IPS-20b (cell line): ENCODE results near the gene EIPR1.

Experiments
- H3K27ac ChIP-seq: one replicate; pipeline ENCODE4 v1.5.1; 2013; ENCODE audit warnings: low read length
- H3K27me3 ChIP-seq: 2 replicates; pipeline ENCODE4 v1.6.1; 2013; ENCODE audit warnings: mild to moderate bottlenecking, low read length, inconsistent platforms; ENCODE audit not compliant: insufficient read depth
- H3K36me3 ChIP-seq: 2 replicates; pipeline ENCODE4 v1.6.1; 2013; ENCODE audit warnings: low read depth, mild to moderate bottlenecking, inconsistent platforms, low read length, moderate library complexity; ENCODE audit not compliant: insufficient read depth
- H3K4me1 ChIP-seq: 2 replicates; pipeline ENCODE4 v1.6.1; 2013; ENCODE audit warnings: mild to moderate bottlenecking, control low read depth, inconsistent platforms, low read length, moderate library complexity; ENCODE audit not compliant: insufficient read depth
- H3K4me3 ChIP-seq: 2 replicates; pipeline ENCODE4 v1.5.1; 2013; ENCODE audit warnings: mild to moderate bottlenecking, low read length, inconsistent platforms
- H3K9ac ChIP-seq: 2 replicates; pipeline ENCODE4 v1.6.1; 2013; ENCODE audit warnings: low read depth, mild to moderate bottlenecking, inconsistent platforms, low read length, moderate library complexity
- H3K9me3 ChIP-seq: 2 replicates; pipeline ENCODE4 v1.6.1; 2013; ENCODE audit warnings: mild to moderate bottlenecking, low read depth, low read length, inconsistent platforms; ENCODE audit not compliant: insufficient read depth

The EIPR1 gene

DNA sequence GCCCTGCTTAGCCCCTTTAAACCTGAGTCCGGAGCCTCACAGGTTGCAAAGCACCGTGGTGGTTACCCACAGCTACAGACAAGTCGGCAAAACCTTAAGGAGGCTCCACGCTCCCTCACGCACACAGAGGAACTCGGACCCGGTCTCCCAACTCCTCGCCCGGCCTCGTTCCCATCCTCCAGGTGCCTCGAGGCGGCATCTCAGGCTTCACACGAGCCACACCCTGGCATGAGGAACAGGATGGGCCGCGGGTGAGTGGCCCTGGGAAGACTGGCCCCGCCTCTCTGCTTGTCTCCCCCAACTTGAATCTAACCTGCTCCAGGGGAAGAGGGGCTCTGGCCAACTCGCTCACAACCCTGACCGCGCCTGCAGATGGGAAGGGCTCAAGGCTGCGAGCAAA is 97.4 kb downstream of the EIPR1 start:
- no peaks in the 10 kb centered on the region for H3K27me3 ChIP-seq
- H3K4me3 ChIP-seq, result no peak overlapping the region
- H3K9ac ChIP-seq, result no peak overlapping the region
- H3K4me1 ChIP-seq, result no peaks in the 10 kb centered on the region
- no peak overlapping the region for H3K27ac ChIP-seq
- 0 out of 2 replicates have a peak, but pooled peaks cover 4% of the 10 kb centered on the region for H3K36me3 ChIP-seq
- H3K9me3 ChIP-seq, result peaks cover 2% of the 10 kb centered on the region; the same call in 1 of the 2 replicates

DNA sequence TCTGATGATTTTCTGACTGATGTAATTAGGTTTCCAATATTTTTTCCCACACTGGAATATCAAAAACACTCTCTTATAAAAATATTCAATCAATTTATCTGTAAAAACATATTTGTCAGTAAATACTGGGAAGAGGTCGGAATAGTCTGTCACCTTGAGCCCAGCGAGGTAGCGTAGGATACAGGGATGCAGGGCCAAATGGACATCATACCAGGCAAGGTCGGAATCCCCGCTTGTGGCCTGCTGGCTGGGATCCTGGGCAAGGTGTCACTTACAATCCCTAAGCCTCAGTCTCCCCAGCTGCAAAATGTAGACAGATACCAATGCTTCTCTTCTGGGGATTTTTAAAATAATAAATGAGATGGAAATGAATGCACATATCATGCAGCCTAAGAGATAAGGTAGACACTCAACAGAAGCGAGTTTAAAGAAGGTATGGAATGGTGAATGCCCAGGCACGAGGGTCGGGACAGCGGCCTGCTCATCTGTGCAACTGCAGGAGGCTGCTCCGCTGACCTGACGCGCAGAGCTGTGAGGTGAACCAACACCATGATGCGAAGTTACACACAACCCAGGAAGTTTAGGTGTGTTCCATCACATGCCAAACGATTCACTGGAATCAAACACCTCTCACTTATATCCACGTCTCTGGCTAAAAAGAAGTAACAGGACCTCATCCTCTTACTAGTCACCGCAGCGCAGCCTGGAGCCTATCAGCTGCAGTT is 98.2 kb downstream of the EIPR1 start:
- Histone ChIP-seq H3K9me3 (peaks cover 3% of the 10 kb centered on the region), H3K27ac (no peak overlapping the region), H3K9ac (no peak overlapping the region), H3K4me1 (no peaks in the 10 kb centered on the region), H3K36me3 (0 out of 2 replicates have a peak, but pooled peaks cover 4% of the 10 kb centered on the region), H3K4me3 (no peak overlapping the region), H3K27me3 (no peaks in the 10 kb centered on the region)

DNA sequence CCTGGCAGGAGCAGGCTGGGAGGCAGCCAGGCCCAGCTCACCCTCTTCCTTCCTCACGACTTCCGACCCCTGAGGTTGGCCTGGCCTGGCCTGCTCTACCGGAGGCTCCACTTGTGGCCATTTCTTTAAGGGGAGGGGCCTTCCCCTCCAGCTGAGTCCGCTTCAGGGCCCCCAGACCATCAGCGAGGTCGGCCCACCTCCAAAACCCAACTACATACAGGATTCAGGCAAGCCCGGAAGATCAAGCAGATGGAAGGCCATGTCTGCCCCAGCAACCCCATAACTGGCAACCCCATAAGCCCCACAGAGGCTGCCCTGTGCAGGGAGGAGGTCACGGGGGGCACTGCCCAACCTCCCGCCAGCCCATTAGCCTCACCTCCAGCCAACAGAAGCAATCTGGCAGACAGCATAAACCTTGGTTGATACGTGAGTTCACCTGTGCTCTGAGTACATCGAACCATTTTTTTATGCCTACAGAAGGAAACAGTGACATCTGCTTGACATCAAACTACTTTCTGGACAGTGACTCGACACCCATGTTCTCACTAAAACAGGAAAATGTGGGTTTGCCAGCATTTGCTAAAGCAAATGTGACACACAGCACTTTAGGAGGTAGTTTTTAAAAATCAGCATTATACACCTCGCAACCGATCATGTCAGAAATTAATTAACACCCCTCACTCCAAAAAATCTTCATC is 98.9 kb downstream of the EIPR1 start:
- no peak overlapping the region for H3K4me3 ChIP-seq
- H3K9ac ChIP-seq, result no peak overlapping the region
- 0 out of 2 replicates have a peak, but pooled peaks cover 4% of the 10 kb centered on the region for H3K36me3 ChIP-seq
- no peak overlapping the region for H3K27ac ChIP-seq
- H3K27me3 ChIP-seq, result no peaks in the 10 kb centered on the region
- H3K9me3 ChIP-seq, result peaks cover 3% of the 10 kb centered on the region
- H3K4me1 ChIP-seq, result no peaks in the 10 kb centered on the region

DNA sequence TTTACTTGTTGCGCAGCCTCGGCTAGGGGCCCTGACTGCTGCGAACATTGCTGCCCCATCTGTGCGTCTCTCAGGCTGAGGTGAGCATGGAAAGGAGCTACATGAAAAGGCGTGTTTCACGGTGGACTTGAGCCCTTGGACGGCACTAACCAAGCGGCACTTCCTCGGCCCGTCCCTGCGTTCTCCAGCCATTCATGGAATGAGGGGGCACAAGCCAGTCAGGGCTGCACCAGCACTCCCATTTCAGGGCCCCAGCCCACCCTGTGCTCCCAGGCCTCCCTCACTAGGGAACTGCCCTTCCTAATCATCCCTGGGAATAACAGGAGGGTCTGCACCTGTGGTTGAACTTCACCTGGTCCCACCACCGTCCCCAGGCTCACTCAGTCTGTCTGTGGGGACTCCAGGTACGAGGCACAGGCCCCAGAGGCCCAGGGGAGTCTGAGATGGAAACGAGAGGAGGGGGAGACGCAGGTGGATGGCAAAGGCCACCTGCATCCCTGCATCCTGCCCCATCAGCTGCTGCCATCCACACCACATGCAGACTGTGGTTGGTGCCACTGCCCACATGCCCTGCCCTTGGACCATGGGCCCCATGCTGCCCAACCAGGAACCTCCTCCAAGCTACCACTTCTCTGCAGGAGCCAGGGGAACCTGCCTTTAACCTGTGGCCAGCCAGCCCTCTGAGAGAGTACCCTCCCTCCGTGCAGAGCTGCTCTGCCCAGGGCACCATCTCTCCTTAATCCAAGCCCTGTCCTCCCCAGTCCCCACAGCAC is 99.7 kb downstream of the EIPR1 start:
- Histone ChIP-seq H3K27me3 (no peaks in the 10 kb centered on the region), H3K27ac (no peak overlapping the region), H3K9me3 (peaks cover 3% of the 10 kb centered on the region), H3K4me1 (no peaks in the 10 kb centered on the region), H3K4me3 (no peak overlapping the region), H3K9ac (no peak overlapping the region), H3K36me3 (0 out of 2 replicates have a peak, but pooled peaks cover 4% of the 10 kb centered on the region)

DNA sequence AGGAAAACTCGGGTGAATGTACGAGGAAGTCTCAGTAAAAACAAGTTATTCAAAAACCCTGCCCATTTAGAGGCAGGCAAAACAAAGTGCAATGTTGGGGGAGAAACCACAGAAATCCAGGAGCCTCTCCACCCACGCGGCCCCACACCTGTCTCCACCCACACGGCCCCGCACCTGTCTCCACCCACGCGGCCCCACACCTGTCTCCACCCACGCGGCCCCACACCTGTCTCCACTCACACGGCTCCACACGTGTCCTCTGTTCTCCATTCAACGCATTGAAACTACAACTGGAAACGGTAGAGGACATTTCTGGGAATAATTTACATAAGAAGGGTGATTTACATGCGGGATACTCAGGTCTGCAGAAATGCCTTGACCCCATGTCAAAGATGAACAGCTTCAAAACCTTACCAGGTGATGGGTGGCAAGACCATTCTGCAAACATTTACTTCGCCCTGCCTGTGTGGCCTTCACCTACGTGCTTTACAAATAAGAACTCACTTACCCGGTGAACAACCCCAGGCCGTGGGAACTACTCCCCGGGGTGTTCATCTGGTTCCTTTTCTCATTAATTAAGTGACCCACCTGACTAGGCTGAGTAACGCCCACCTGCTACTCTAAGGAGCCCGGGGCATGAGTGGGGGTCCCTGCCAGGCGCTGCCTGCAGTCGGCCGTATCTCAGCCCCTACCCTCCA is 100.4 kb downstream of the EIPR1 start:
- H3K27ac ChIP-seq, result no peak overlapping the region
- H3K9ac ChIP-seq, result no peak overlapping the region
- 0 out of 2 replicates have a peak, but pooled peaks cover 4% of the 10 kb centered on the region for H3K36me3 ChIP-seq
- peaks cover 3% of the 10 kb centered on the region for H3K9me3 ChIP-seq
- no peaks in the 10 kb centered on the region for H3K27me3 ChIP-seq
- no peaks in the 10 kb centered on the region for H3K4me1 ChIP-seq
- H3K4me3 ChIP-seq, result no peak overlapping the region

DNA sequence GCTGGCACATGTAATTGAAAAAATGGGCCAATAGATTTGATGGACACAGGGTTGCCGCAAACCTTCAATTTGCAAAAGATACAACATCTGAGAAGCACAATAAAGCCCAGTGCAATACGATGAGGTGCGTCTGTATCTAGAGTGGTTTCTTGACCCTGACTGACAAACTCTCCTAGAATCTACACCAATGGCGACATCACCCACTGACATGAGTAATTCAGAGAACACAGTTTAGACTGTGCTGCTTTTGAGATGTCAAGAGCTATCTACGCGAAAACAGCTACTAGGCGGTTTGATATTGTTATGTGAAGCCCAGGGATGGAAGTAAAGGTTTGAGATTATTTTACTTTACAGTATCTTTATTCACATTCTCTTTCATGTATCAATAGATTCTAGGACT is 104.9 kb downstream of the EIPR1 start:
- H3K4me1 ChIP-seq, result no peaks in the 10 kb centered on the region
- H3K9me3 ChIP-seq, result peaks cover 3% of the 10 kb centered on the region
- no peaks in the 10 kb centered on the region for H3K36me3 ChIP-seq
- H3K9ac ChIP-seq, result no peak overlapping the region
- H3K27me3 ChIP-seq, result peaks cover 3% of the 10 kb centered on the region; the same call in 1 of the 2 replicates
- no peak overlapping the region for H3K27ac ChIP-seq
- H3K4me3 ChIP-seq, result no peak overlapping the region

DNA sequence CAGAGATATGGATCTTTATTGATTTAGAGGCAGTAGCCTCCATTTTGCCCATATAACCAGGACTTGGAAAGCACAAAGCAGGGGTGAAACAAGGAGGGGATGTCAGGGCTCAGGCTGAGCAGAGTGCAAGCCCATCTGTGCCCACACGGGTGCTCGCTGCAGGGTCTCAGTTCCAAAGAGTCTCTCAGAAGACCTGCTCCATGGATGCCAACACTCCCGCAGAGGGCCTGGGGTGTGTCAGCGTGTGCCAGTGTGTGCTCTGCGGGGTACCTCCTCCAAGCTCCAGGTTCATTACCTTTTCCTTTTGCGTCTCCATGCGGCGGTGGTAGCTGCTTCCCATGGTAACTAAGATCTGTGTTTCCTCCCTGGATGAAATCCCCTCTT is 107.5 kb downstream of the EIPR1 start:
- H3K4me3 ChIP-seq, result no peak overlapping the region
- H3K27me3 ChIP-seq, result peaks cover 12% of the 10 kb centered on the region; the same call in 1 of the 2 replicates
- no peaks in the 10 kb centered on the region; the same call in 1 of the 2 replicates for H3K9me3 ChIP-seq
- no peak overlapping the region for H3K9ac ChIP-seq
- H3K36me3 ChIP-seq, result no peaks in the 10 kb centered on the region
- H3K27ac ChIP-seq, result no peak overlapping the region
- H3K4me1 ChIP-seq, result peaks cover 17% of the 10 kb centered on the region

DNA sequence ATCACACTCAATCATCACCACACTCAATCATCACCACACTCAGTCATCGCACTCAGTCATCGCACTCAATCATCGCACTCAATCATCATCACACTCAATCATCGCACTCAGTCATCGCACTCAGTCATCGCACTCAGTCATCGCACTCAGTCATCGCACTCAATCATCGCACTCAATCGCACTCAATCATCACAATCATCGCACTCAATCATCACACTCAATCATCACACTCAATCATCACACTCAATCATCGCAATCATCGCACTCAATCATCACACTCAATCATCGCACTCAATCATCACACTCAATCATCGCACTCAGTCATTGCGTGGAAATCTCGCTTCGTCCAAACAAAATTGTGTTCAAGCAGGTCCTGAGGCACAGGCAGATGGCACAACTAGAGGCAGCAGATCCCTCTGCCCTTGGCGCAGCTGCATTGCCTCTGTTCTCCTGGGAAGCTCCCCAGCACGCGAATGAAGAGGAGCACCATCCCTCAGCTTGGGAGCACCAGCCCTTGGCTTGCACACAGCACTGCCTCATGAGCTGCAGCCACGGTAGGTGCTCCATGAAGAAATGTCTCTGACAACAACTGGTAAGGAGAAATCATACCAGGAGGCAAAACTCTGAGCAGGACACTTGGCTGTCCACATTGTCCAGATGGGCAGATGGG is 108.1 kb downstream of the EIPR1 start:
- no peaks in the 10 kb centered on the region for H3K36me3 ChIP-seq
- no peak overlapping the region for H3K27ac ChIP-seq
- peaks cover 13% of the 10 kb centered on the region; the same call in 1 of the 2 replicates for H3K27me3 ChIP-seq
- no peaks in the 10 kb centered on the region for H3K9me3 ChIP-seq
- H3K4me1 ChIP-seq, result peaks cover 18% of the 10 kb centered on the region
- no peak overlapping the region for H3K9ac ChIP-seq
- no peak overlapping the region for H3K4me3 ChIP-seq

DNA sequence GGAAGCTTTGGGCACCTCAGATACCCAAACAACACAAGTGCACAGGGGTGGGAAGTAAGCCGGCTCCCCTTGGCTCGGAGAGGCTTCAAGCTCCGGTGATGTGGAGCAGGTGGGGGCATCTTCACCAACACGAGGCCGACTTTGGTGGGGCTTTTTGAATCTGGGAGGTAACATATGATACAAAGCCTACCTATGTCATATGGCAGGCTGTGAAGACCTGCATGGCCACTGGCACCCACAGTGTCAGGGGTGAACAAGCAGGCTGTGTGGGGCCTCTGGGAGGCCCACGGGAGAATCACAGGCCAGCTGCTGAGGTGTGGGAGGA is 109.0 kb downstream of the EIPR1 start:
- no peaks in the 10 kb centered on the region for H3K36me3 ChIP-seq
- H3K27me3 ChIP-seq, result peaks cover 13% of the 10 kb centered on the region; the same call in 1 of the 2 replicates
- H3K9me3 ChIP-seq, result no peaks in the 10 kb centered on the region
- no peak overlapping the region for H3K4me3 ChIP-seq
- no peak overlapping the region for H3K27ac ChIP-seq
- no peak overlapping the region for H3K9ac ChIP-seq
- H3K4me1 ChIP-seq, result peaks cover 18% of the 10 kb centered on the region

DNA sequence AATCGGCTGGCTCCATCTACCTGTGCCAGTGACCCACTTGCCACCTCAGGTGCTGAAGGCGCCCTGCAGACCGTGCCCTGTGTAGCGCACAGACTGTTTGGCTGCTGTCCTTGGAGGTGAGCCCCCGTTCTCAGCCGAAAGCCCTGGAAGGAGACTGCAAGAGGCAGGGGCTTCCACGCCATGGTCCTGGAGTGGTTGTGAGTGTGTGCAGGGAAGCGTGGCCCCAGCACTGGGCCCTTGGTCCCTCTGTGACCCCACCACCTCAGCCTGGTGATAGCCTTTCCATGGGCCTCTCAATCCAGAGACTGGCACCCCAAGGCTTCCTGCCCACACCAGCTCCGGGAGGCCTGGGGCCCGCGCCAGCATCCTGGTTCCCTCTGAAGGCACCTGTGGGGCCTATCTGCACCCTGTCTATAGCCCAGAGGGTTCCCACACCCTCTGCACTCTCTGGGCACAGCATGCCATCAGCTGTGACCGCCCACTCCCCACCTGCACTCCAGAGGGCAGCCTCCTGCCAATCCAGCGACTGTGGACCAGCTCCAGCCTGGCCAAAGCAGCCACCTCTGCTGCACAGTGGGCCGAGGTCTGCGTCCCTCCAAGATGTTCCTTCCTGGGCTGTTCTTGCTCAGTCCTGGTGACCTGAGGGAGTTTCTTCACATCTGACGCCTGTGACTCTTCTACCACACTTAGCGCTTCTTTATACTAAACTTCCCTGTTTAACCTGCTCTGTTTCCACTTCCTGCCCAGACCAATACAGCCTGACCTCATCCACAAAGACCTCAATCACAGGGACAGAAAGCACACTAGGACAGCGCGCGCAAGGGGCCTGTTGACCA is 109.5 kb downstream of the EIPR1 start:
- Histone ChIP-seq H3K9ac (no peak overlapping the region), H3K36me3 (no peaks in the 10 kb centered on the region), H3K4me1 (peaks cover 18% of the 10 kb centered on the region), H3K27me3 (peaks cover 13% of the 10 kb centered on the region; the same call in 1 of the 2 replicates), H3K4me3 (no peak overlapping the region), H3K9me3 (no peaks in the 10 kb centered on the region), H3K27ac (no peak overlapping the region)
